HEK293 (cell line): Measurements from ENCODE around the gene KCNK2.

ENCODE experiments used
- CTCF ChIA-PET: fragments of 350-600 bp; formaldehyde crosslinking; extraction: SDS; loops from one replicate; lab custom pipeline; 2021; ENCODE audit warnings: antibody characterized with exemption; lab: Yijun Ruan, JAX
- POLR2A ChIA-PET: fragments of 300-600 bp; formaldehyde crosslinking; extraction: SDS; loops from one replicate; lab custom pipeline; 2020; ENCODE audit warnings: antibody characterized with exemption, inconsistent platforms; lab: Yijun Ruan, JAX
- H3K27ac ChIP-seq: fragments of 200-500 bp; sonication (Bioruptor generic); 2 replicates; pipeline ENCODE4 v1.5.1; 2014; ENCODE audit warnings: low read depth, low read length, control low read depth, inconsistent platforms; ENCODE audit errors: extremely low read depth
- H3K36me3 ChIP-seq, 2 experiments: fragments of 200-500 bp in 1 of 2; sonication (Bioruptor generic) in 1 of 2; 1 replicate in 1 of 2; 2 replicates in 1 of 2; pipeline ENCODE4 v1.5.1; 2014 to 2017; ENCODE audit warnings: inconsistent platforms in 2 of 2, low read length in 2 of 2; ENCODE audit not compliant: control insufficient read depth in 2 of 2, insufficient read depth in 1 of 2
- H3K4me1 ChIP-seq: fragments of 200-500 bp; sonication (Bioruptor generic); 2 replicates; pipeline ENCODE4 v1.5.1; 2014; ENCODE audit warnings: mild to moderate bottlenecking, low read length, inconsistent platforms; ENCODE audit not compliant: control insufficient read depth, insufficient read depth
- H3K4me3 ChIP-seq: 2 replicates; pipeline ENCODE4 v1.5.1; 2011; ENCODE audit warnings: low read depth, mild to moderate bottlenecking, control low read depth, low read length, moderate library complexity
- H3K9me3 ChIP-seq: fragments of 200-500 bp; sonication (Bioruptor generic); 2 replicates; pipeline ENCODE4 v1.5.1; 2014; ENCODE audit warnings: low read depth, low read length, inconsistent platforms; ENCODE audit not compliant: control insufficient read depth, insufficient read depth
- CTCF ChIP-seq: fragments of 450-650 bp; formaldehyde crosslinking; IDR thresholded peaks from 2 replicates; pipeline ENCODE4 v1.5.1; 2016; ENCODE audit warnings: missing biosample characterization, missing genetic modification characterization
- EGR2 ChIP-seq: fragments of 450-650 bp; formaldehyde crosslinking; IDR thresholded peaks from 2 replicates; pipeline ENCODE4 v1.5.1; 2016; ENCODE audit warnings: low read depth, missing biosample characterization, missing genetic modification characterization
- GLIS2 ChIP-seq: fragments of 450-650 bp; formaldehyde crosslinking; IDR thresholded peaks from 2 replicates; pipeline ENCODE4 v1.5.1; 2016; ENCODE audit warnings: missing biosample characterization, missing genetic modification characterization
- PRDM10 ChIP-seq: fragments of 450-650 bp; formaldehyde crosslinking; IDR thresholded peaks from 2 replicates; pipeline ENCODE4 v1.5.1; 2016; ENCODE audit warnings: missing biosample characterization, missing genetic modification characterization
- ZBTB10 ChIP-seq: fragments of 450-650 bp; formaldehyde crosslinking; IDR thresholded peaks from 2 replicates; pipeline ENCODE4 v1.5.1; 2016; ENCODE audit warnings: missing biosample characterization, missing genetic modification characterization
- ZBTB17 ChIP-seq: fragments of 450-650 bp; formaldehyde crosslinking; IDR thresholded peaks from 2 replicates; pipeline ENCODE4 v1.5.1; 2016; ENCODE audit warnings: missing biosample characterization, missing genetic modification characterization
- ZBTB20 ChIP-seq: fragments of 450-650 bp; formaldehyde crosslinking; IDR thresholded peaks from 2 replicates; pipeline ENCODE4 v1.5.1; 2016; ENCODE audit warnings: missing biosample characterization, missing genetic modification characterization
- ZBTB26 ChIP-seq: fragments of 450-650 bp; formaldehyde crosslinking; optimal IDR thresholded peaks from 2 replicates; pipeline ENCODE3; 2016; ENCODE audit warnings: missing biosample characterization, mild to moderate bottlenecking, missing genetic modification characterization
- ZBTB48 ChIP-seq: fragments of 450-650 bp; formaldehyde crosslinking; IDR thresholded peaks from 2 replicates; pipeline ENCODE4 v1.5.1; 2016; ENCODE audit warnings: missing biosample characterization, missing genetic modification characterization
- ZFHX2 ChIP-seq: fragments of 450-650 bp; formaldehyde crosslinking; conservative IDR thresholded peaks from 2 replicates; pipeline ENCODE4 v1.5.1; 2016; ENCODE audit warnings: missing biosample characterization, missing genetic modification characterization
- ZFP3 ChIP-seq: fragments of 450-650 bp; formaldehyde crosslinking; IDR thresholded peaks from 2 replicates; pipeline ENCODE4 v1.5.1; 2016; ENCODE audit warnings: low read depth, missing biosample characterization, missing genetic modification characterization
- ZNF10 ChIP-seq: fragments of 450-650 bp; formaldehyde crosslinking; IDR thresholded peaks from 2 replicates; pipeline ENCODE4 v1.5.1; 2017; ENCODE audit warnings: missing biosample characterization, missing genetic modification characterization
- ZNF146 ChIP-seq: fragments of 450-650 bp; formaldehyde crosslinking; IDR thresholded peaks from 2 replicates; pipeline ENCODE4 v1.5.1; 2016; ENCODE audit warnings: missing biosample characterization, missing genetic modification characterization
- ZNF223 ChIP-seq: fragments of 450-650 bp; formaldehyde crosslinking; IDR thresholded peaks from 2 replicates; pipeline ENCODE4 v1.5.1; 2016; ENCODE audit warnings: missing biosample characterization, missing genetic modification characterization
- ZNF266 ChIP-seq: fragments of 450-650 bp; formaldehyde crosslinking; IDR thresholded peaks from 2 replicates; pipeline ENCODE4 v1.5.1; 2016; ENCODE audit warnings: missing biosample characterization, missing genetic modification characterization, low read depth
- ZNF335 ChIP-seq: fragments of 450-650 bp; formaldehyde crosslinking; conservative IDR thresholded peaks from 2 replicates; pipeline ENCODE4 v1.5.1; 2016; ENCODE audit warnings: missing biosample characterization, missing genetic modification characterization
- ZNF366 ChIP-seq: fragments of 450-650 bp; formaldehyde crosslinking; conservative IDR thresholded peaks from 2 replicates; pipeline ENCODE4 v1.5.1; 2016; ENCODE audit warnings: missing biosample characterization, missing genetic modification characterization
- ZNF398 ChIP-seq: fragments of 450-650 bp; formaldehyde crosslinking; IDR thresholded peaks from 2 replicates; pipeline ENCODE4 v1.5.1; 2017; ENCODE audit warnings: missing biosample characterization, missing genetic modification characterization
- ZNF416 ChIP-seq: fragments of 450-650 bp; formaldehyde crosslinking; IDR thresholded peaks from 2 replicates; pipeline ENCODE4 v1.5.1; 2016; ENCODE audit warnings: missing biosample characterization, missing genetic modification characterization
- ZNF664 ChIP-seq: fragments of 450-650 bp; formaldehyde crosslinking; IDR thresholded peaks from 2 replicates; pipeline ENCODE4 v1.5.1; 2016; ENCODE audit warnings: missing biosample characterization, missing genetic modification characterization
- ZSCAN4 ChIP-seq: fragments of 450-650 bp; formaldehyde crosslinking; IDR thresholded peaks from 2 replicates; pipeline ENCODE4 v1.5.1; 2017; ENCODE audit warnings: missing biosample characterization, missing genetic modification characterization

The KCNK2 gene

GRCh38 chr1:215082532-215083382 is at the start of gene KCNK2:
Gene KCNK2 (plus strand): TSS chr1:215082737. CDS start chr1:215083386, 649 bp downstream.
- no peak within 1 kb of the TSS for H3K27ac ChIP-seq
- POLR2A ChIA-PET, result no interaction called here
- peak within 1 kb of the TSS; percentile 54 for H3K4me3 ChIP-seq
- H3K36me3 ChIP-seq, result no peaks in the 10 kb centered on the region
- H3K9me3 ChIP-seq, result no peaks in the 10 kb centered on the region
- no peaks in the 10 kb centered on the region for H3K4me1 ChIP-seq
- CTCF ChIA-PET, result interaction anchor here (0.5 kb wide), 1 partner anchor 58 kb away, joined by 3 read pairs; no protein-coding TSS in a partner anchor
- TF ChIP-seq ZNF664 (tag by site-specific recombination), result no peak
- no peak for TF ChIP-seq ZNF266 (tag by site-specific recombination)
- no peak for TF ChIP-seq ZFP3 (tag by site-specific recombination)
- peak; percentile 37; the same call in 1 of the 2 replicates for TF ChIP-seq CTCF (tag by site-specific recombination)
- TF ChIP-seq ZNF10 (tag by site-specific recombination), result no peak
- peak; percentile 53; the same call in 1 of the 2 replicates for TF ChIP-seq ZBTB10
- TF ChIP-seq ZNF398 (tag by site-specific recombination), result peak; percentile 80
- peak; percentile 52; the same call in 1 of the 2 replicates for TF ChIP-seq ZFHX2
- no peak for TF ChIP-seq ZSCAN4 (tag by site-specific recombination)
- TF ChIP-seq ZNF335 (tag by site-specific recombination), result peak; percentile 52
- peak; percentile 65; the same call in 1 of the 2 replicates for TF ChIP-seq ZBTB20 (tag by site-specific recombination)
- TF ChIP-seq ZBTB26, result peak; percentile 52
- TF ChIP-seq ZNF146, result no peak
- TF ChIP-seq GLIS2 (tag by site-specific recombination), result peak; percentile 49; the same call in 1 of the 2 replicates
- 0 out of 2 replicates have a peak, but pooled peaks have one; percentile 31 for TF ChIP-seq PRDM10 (tag by site-specific recombination)
- peak; percentile 46; the same call in 1 of the 2 replicates for TF ChIP-seq ZBTB17 (tag by site-specific recombination)
- 0 out of 2 replicates have a peak, but pooled peaks have one; percentile 17 for TF ChIP-seq ZNF366 (tag by site-specific recombination)
- TF ChIP-seq ZNF223 (tag by site-specific recombination), result peak; percentile 98
- 0 out of 2 replicates have a peak, but pooled peaks have one; percentile 4 for TF ChIP-seq EGR2 (tag by site-specific recombination)
- TF ChIP-seq ZNF416, result no peak
- TF ChIP-seq ZBTB48 (tag by site-specific recombination), result peak; percentile 82
